ENCODE data around the gene RBM33. TPM values are rescaled to one million over a fixed set of nuclear protein-coding genes. Genes with fewer than 3 reads are reported as not detected.

The RBM33 gene
- polyA plus RNA-seq, 2 of the 4 experiments (the other 2 are of a cell fraction): 21.7 to 21.9 TPM

- TF ChIP-seq CHD4 (IDR thresholded peaks at IDR 0.05; ENCODE audit: borderline replicate concordance) (no peak), HES2 (IDR thresholded peaks at IDR 0.05) (no peak), RFX5 (IDR thresholded peaks at IDR 0.05) (no peak), HOXA7 (CRISPR knock-in tag; IDR thresholded peaks at IDR 0.05) (no peak)
Measured at GRCh38 chr7:155715111-155715805, 70.8 kb downstream of the RBM33 start (continued).

- DNase-seq (ENCODE audit: low read depth in 1 of 2, low spot score in 1 of 2) (no peak), FAIRE-seq (no peak), ATAC-seq (no peak)
- no peak overlapping the region for H3K4me3 ChIP-seq
- H3K27ac ChIP-seq: no peak overlapping the region
- H3K4me2 ChIP-seq: no peak overlapping the region
- no peak for TF ChIP-seq MAFK (IDR thresholded peaks at IDR 0.05; ENCODE audit: partially characterized antibody)
- TF ChIP-seq CTCF (IDR thresholded peaks at IDR 0.05): no peak
- TF ChIP-seq REST (IDR thresholded peaks at IDR 0.05): no peak
- TF ChIP-seq MAX (IDR thresholded peaks at IDR 0.05): no peak
- no peak for TF ChIP-seq FOSB (CRISPR knock-in tag; IDR thresholded peaks at IDR 0.05)
- no peak for TF ChIP-seq FOSL2 (IDR thresholded peaks at IDR 0.05)
- TF ChIP-seq FOSL2 (CRISPR knock-in tag; IDR thresholded peaks at IDR 0.05): no peak
- no peak for TF ChIP-seq TP53 (CRISPR knock-in tag; IDR thresholded peaks at IDR 0.05)
- TF ChIP-seq MAZ (IDR thresholded peaks at IDR 0.05; ENCODE audit: borderline replicate concordance, low read depth, low read length): no peak
- no peak for TF ChIP-seq RARB (CRISPR knock-in tag; IDR thresholded peaks at IDR 0.05)
- TF ChIP-seq SMC3 (IDR thresholded peaks at IDR 0.05): no peak
- CTCF ChIA-PET: interaction anchor here (1.1 to 2.7 kb wide), 2 partner anchors 10 to 119 kb away, joined by 5 to 10 read pairs; no protein-coding TSS in a partner anchor
- no peaks in the 10 kb centered on the region for H3K4me1 ChIP-seq
- H3K9me3 ChIP-seq: no peaks in the 10 kb centered on the region
- WGBS (ENCODE audit: missing lambda C conversion rate): 94% methylated on average over 12 of the region's 12 CpGs
- POLR2A ChIA-PET: no interaction called here
Measured at GRCh38 chr7:155717010-155717744, 72.7 kb downstream of the RBM33 start.

- TF ChIP-seq EHF (CRISPR knock-in tag; IDR thresholded peaks at IDR 0.05) (no peak), RCOR1 (IDR thresholded peaks at IDR 0.05; ENCODE audit: low read depth, low read length) (no peak), CBX2 (IDR thresholded peaks at IDR 0.05; ENCODE audit: borderline replicate concordance, low read depth) (no peak), FOSB (CRISPR knock-in tag; IDR thresholded peaks at IDR 0.05) (no peak), BHLHE40 (IDR thresholded peaks at IDR 0.05; ENCODE audit: low read depth, low read length) (no peak), ELK1 (IDR thresholded peaks at IDR 0.05; ENCODE audit: low read depth, low read length) (no peak)
- H3K4me3 ChIP-seq: no peak overlapping the region
- no peak for DNase-seq (ENCODE audit: low read depth in 1 of 2, low spot score in 1 of 2)
- H3K4me1 ChIP-seq: no peaks in the 10 kb centered on the region
- no peak overlapping the region for H3K27ac ChIP-seq
- no peak overlapping the region for H3K4me2 ChIP-seq
- no peak for FAIRE-seq
- ATAC-seq: no peak
- POLR2A ChIA-PET: no interaction called here
- no peaks in the 10 kb centered on the region for H3K9me3 ChIP-seq
- WGBS (ENCODE audit: missing lambda C conversion rate): 94% methylated on average over 6 of the region's 6 CpGs
- CTCF ChIA-PET: interaction anchor here (1.0 kb wide), 1 partner anchor 122 kb away, joined by 3 read pairs; no protein-coding TSS in a partner anchor
Measured at GRCh38 chr7:155721056-155721455, 76.6 kb downstream of the RBM33 start.

Measured in A549 (cell line).